HG03135 (cell line): ENCODE results near the gene RALBP1.
"Not testable (repeated sequence)": the region's sequence is repeated elsewhere in the genome, so short reads cannot be mapped to it uniquely, and the experiment has no call there.

ENCODE experiments used
- ATAC-seq: cut with Tn5 transposase; IDR thresholded peaks from one replicate; pipeline ENCODE4 v1.9.1; 2021; ENCODE audit warnings: mild to moderate bottlenecking, moderate library complexity; ENCODE audit not compliant: unreplicated experiment

Gene RALBP1

DNA sequence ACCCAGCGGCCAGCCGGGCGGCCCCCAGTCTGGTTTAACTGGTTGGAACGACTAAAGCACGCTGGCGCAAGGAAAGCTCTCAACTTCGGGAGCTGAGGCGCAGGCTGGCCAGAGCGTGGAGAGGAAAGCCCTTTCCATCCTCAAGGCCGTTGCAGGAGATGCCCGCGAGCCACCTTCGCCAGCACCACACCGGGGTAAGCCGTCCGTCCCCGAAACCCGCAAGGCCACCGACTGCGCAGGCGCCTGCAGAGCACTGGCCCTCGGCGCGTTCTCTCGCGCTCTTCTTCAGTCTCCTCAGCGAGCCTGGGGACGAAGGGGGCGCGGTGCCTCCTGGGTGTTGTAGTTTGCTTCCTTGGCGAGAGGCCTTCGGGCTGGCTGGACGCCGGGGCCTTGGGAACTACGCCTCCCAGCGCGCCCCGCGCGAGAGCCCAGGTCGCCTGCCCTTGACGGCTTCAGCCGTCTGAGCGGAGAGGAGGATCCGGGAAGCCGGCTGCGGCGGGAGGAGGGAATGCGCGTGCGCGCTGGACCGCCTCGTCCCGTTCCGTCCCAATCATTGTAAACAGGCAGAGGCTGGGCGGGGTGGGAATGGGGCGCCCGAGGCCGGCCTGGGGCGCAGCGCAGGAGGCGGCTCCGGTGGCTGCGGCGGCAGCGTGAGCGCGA lies at the start of gene RALBP1:
Gene RALBP1 (plus strand): TSS at position 531 of the 660 bp plus-strand sequence. CDS start 37,533 bp downstream, outside the sequence.
- peak; percentile 90 for ATAC-seq

DNA sequence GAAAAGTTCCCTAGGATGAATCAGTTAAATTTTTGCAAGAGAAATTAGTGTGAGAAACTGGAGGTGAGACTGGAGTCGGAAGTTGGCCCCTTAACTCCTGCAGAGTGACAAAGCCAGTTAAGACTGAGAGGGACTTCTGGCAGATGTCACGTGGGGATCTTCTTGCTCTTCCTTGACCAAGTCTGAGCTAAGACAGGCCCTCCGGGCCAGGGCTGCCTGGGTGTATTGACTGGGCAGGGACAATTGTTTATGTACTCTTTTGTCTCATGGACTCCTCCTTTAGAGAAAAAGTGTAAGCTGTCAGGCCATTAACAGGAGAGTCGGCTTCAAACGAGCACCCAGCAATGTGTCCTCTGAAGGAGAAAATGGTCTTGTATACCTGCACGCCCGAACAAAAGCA lies 48.6 kb upstream of the RALBP1 start:
- no peak for ATAC-seq

DNA sequence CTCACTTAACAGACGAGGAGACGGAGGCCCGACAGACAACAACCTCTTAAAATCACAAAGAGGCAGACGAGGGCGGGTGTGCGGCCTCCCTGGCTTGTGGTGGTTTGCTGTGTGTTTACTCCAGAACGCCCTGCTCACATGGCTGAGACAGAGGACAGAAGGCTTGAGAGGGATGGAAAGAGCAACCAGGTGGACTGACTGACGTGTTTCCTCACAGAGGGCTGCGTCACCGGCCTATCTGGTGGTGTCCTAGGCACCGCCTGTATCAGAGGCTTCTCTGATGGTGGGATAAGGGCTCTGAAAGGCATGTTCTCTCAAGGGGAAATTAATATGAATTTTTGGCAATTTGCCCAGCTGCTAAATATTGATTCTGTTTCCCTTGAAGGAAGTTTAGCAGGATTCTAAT lies 47.0 kb upstream of the RALBP1 start:
- no peak for ATAC-seq

DNA sequence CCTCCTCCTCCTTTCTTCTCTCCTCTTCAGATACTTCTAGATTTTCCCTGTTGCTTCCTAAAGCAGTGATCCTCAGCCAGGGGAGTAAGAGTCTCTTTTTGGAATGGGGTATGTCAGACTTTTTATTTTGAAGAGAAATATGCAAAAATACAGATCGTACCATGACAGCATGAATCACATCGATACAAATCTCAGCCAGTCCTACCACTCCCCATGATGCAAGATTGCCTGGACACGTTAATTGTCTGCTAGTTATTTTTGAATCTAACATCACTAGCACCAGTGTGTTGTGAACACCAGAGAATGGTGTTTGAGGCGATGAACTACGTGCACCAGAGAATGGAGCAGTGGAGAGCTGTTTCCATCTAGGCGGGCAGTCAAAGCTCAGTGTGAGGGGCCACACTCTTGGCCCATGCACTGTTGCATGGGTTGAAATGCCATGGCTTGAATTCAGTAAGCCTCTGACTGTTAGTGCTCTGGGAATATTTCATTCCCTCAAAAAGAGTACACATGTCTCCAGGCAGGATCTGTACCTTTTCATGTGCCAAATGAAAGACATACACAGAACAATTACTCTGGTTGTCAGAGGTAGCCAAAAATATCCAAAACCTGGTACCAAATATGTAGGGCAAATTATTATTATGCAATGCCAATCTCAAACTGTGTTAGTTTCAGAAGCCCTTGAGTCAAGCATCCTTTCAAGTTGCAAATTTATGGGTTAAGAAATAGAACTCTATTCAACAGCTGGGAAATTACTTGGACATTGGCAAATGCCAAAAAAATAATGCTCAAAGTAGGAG lies 46.3 kb upstream of the RALBP1 start:
- no peak for ATAC-seq

DNA sequence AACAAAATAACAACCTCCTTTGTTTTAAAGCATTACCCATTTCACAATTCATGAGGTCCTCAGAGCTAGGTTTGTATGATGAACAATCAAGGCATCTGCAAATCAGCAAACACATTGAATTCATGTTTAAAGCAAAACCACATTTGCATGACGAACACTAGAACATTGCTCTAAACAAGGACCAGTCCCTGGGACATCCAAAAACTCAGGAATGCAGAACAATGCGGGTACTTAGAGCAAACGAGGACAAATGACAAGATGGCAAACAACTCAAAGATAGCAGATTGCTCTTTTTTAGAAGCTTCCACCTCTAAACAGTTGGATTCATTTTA lies 45.7 kb upstream of the RALBP1 start:
- no peak for ATAC-seq

DNA sequence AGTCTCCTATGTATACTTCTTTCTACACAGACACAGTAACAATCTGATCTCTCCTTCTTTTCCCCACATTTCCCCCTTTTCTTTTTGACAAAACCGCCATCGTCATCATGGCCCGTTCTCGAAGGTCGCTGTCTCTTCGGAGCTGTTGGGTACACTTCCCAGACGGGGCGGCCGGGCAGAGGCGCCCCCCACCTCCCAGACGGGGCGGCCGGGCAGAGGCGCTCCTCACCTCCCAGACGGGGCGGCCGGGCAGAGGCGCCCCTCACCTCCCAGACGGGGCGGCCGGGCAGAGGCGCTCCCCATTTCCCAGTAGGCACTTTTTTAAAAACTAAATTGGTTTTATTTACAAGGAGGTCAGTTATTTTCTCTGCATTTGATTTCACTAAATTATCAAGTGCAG lies 45.0 kb upstream of the RALBP1 start:
- not testable (repeated sequence) for ATAC-seq

DNA sequence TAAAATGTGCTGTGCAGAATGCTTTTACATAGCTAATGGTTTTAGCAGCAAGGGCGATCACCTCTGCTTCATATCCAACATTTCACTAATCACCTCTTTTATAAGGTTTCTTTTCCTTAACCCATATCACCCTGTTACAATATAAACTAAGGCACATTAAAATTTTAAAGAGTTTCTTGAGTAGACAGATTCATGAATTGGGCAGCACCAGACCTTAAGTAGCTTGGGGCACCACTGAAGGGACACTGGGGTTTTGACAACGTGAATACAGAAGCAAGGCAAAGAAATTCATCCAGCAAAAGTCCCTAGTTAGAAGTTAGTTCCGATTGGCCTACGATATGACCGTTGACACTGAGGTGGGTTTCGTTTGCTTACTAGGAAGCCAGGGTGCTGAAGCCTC lies 44.0 kb upstream of the RALBP1 start:
- ATAC-seq = no peak

DNA sequence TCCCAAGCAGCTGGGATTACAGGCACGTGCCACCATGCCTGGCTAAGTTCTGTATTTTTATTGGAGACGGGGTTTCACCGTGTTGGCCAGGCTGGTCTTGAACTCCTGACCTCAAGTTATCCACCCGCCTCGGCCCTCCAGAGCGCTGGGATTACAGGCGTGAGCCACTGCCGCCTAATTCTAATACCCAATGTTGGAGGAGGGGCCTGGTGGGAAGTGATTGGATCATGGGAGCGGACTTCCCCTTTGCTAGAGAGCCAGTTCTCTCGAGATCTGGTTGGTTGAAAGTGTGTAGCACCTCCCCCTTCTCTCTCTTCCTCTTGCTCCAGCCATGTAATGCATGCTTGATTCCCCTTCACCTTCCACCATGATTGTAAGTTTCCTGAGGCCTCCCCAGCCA lies 42.2 kb upstream of the RALBP1 start:
- not testable (repeated sequence) for ATAC-seq

DNA sequence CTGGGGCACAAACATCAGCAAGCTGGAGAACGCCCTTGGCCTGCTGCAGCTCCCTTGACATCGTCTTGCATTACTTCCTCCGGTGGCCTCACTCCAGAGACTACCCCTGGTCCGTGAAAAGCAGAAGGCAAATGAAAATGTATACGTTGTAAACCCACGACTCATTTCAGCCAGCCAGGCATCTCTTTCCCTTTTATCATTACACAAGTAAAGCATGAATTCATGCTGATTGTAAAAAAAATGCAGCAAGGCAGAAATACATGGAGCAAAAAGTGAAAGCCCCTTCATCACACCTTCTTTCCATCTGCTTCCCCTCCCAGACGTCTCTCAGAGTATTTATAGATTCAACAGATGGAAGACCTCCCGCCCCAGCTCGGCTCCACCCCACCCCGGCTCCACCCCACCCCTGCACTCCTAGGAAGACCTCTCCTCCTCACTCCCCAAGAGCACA lies 41.6 kb upstream of the RALBP1 start:
- no peak for ATAC-seq

DNA sequence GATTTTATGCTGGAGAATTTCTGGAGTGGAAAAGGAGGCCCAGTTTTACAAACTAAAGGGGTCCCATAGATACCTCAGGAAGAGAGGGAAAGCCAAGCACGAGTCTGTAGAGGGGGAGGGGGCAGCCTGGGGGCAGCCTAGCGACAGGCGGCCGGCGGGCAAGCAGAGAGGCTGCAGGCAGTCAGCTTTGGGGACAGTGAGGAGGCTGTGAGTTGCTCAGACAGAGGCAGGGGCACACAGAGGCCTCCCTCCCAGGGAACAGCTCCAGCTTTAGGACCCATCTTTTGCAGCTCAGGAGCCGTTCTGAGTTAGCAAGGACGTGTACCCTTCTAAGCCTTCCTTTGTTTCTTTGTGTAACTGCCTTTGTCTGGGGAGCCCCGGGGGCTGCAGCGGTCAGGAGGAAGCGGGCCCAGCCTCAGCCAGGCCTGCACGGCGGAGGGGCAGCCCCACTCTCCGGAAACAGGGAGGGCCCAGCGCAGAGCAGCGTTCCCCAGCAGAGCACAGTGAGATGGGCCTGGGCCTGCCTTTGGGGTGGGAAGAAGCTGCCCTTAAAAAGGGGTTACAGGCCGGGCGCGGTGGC lies 41.1 kb upstream of the RALBP1 start:
- ATAC-seq = no peak

DNA sequence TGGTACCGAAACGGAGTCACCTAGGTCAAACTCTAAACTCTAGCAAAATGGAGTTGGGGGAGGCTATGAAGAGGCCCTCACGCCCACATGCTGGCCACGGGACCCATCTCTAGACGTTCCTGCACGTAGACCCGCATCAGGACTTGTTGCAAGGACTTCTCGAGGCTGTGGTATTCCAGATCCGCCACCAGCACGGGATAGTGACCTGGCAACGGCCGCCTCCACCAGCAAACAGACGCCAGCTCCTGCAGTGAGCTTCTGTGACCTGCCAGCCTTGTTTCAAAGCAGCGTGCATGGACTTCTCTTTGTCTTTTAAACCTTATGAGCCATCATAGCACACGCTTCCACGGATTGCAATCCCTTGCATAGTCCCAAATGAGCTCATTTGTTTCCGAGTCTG lies 40.3 kb upstream of the RALBP1 start:
- no peak for ATAC-seq

DNA sequence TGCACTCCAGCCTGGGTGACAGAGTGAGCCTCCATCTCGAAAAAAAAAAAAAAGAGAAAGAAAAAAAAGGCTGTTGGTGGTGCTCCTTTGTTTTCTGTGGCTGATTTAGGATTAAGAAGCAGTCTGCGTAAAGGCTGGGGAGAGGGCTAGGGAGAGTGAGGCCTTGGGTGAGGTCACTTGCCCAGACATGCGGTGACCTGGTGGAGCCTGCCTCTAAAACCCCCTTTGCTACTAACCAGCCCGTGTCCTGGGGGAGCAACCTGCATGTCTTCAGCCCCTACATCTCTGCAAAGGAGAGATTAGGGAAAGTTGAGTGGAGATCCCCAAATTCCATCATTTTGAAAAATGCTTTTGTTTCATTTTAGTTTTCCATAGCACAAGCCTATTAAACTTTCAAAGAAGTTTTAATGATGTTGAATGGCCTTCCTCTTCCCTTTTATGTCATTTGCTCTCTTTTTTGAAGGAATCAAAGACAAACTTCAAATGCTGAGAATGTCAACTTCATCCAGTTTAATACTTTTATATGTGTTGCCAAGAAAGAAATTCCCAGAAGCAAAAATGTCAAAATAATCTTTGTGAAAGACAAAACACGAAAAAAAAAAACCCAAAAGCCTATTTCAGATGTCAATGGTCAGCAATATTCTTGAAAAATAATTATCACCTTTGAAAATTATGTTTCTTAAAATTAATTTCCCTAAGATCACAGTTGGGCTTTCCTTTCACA lies 38.9 kb upstream of the RALBP1 start:
- ATAC-seq = no peak

DNA sequence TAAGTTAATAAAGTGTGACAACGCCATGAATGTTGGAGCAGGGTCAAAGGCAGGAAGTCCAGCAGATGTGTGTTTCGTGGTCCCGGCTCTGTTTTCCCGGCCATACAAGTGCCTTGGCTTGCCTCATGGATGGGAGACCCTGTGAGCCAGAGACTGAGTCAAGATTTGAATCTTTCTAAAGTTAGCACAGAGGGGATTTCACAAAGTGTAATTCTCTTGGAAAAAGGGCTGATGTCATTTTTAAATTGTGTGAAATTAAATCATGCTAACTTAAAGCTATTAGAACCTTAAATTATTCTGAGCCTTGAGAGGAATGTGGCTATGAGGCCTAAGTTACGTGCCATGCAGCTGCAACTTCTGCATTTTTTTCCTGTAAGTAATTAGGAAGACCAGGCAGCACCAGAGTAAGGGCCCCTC lies 38.3 kb upstream of the RALBP1 start:
- no peak for ATAC-seq

DNA sequence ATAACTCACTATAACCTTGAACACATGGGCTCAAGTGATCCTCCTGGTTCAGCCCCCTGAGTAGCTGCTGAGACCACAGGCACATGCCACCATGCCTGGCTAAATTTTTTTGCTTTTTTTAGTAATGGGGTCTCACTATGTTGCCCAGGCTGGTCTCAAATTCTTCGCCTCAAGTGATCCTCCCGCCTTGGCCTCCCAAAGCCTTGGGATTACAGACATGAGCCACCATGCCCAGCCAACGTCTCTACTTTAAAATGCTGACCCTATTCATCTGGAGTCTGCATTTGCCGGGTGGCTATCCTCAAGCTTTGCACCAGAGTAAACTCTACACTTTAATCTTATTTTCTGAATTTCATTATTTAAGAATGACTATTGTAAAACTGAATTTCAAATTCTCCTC lies 37.6 kb upstream of the RALBP1 start:
- no peak for ATAC-seq

DNA sequence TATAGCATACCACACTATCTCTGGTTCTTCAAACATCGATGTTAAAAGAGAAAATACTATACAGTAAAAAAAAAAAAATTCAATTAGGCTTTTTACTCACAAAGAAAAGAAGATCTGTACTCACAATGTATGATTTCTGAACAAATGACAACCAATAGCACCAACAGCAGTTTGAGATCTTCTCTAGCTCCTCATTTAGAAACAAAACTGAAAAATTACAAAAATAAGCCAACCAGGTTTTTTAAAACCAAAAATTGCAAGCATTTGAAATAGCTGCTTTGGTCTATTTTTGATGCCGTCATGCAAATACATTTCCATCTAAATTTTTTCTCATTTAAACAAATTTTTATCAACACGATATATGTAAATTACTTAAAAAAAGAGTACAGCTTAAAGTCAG lies 34.3 kb upstream of the RALBP1 start:
- ATAC-seq = no peak

DNA sequence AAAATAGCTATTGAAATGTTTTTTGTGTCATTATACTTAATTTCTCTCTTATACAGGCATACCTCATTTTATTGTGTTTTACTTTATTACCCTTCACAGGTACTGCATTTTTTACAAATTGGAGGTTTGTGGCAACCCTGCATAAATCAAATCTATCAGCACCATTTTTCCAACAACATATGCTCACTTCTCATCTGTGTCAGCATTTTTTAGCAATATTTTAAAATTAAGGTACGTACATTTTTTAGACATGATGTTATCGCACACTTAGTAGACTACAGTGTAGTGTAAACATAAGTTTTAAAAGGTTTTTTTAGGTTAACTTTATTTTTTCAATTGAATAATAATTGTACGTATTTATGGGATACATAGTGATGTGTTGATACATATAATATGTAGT lies 30.8 kb upstream of the RALBP1 start:
- no peak for ATAC-seq

DNA sequence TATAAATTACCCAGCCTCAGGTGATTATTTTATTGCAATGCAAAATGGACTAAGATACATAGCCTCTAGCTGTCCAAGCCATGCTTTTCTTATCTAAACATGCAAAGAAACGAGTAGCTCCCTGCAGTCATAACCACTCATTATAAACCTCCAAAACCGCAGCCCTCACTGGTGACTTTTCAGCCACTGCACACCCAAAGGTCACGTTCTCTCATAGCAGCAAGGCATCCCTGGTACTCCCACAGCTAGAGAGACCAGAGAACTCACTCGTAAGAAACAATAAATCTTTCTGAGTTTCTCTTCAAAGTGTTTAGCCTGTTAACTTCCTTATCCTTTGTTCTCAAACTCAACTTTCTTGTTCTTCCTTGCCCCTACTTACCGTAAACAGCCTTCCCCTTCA lies 28.5 kb upstream of the RALBP1 start:
- ATAC-seq = no peak

DNA sequence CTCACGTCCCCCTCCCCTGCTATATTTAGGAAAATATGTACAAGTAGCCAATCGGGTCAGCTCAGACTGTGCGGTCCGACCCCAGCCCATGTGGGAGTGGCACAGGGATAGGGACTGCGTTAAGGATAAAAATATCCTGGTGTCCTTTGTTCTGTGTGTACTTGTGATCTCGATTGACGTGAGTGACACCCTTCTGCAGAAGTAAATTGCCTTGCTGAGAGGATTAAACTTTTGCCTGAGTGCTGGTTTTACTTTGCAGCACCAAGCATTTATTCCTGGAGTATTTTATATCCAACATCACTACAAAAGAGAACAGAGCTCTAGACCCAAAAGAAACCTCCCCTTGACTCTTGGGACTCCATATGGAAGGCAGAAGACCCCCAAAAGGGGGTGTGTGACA lies 28.0 kb upstream of the RALBP1 start:
- ATAC-seq = no peak

DNA sequence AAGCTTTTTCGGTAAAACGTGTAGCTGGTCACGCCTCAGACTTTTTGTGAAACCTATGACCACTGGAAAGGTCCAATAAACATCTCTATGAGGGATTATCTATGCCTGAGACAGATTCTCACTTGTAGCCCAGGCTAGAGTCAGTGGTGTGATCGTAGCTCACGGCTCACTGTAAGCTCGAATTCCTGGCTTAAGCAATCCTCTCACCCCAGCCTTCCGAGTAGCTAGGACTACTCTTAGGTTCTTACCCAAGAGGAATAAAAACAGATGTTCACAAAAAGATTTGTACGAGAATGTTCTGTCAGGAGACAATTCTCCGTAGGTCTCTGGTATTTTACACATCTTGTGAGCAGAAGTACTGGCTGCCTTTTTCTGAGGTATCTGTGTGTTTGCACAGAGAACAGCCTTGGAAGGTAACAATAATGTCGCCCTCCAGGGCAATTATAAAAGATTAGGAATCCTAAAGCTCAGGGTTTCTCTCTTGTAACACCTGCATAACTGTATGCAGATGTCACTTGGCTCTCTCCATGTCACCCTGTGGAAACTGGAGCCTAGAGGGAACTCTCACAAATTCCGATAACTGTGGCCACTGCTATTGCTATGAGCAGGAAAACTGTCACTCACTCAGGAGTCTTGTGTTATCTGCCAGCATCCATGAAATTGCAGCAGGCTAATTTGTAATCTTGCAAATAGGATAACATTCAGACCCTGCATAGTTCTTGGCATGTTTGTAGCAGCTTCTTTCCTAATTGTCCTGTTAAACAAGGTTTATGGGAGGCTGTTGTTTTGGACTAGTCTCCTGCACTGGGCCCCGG lies 25.5 kb upstream of the RALBP1 start:
- no peak for ATAC-seq

DNA sequence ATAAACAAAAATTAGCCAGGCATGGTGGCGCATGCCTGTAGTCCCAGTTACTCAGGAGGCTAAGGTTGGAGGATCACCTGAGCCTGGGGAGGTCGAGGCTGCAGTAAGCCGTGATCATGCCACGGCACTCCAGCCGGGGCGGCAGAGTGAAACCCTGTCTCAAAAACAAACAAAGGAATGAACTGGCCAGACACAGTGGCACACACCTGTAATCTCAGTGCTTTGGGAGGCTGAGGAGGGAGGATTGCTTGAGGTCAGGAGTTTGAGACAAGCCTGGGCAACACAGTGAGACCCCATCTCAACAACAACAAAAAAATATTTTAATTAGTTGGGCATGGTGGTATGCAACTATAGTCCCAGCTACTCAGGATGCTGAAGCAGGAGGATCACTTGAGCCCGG lies 24.4 kb upstream of the RALBP1 start:
- not testable (repeated sequence) for ATAC-seq

DNA sequence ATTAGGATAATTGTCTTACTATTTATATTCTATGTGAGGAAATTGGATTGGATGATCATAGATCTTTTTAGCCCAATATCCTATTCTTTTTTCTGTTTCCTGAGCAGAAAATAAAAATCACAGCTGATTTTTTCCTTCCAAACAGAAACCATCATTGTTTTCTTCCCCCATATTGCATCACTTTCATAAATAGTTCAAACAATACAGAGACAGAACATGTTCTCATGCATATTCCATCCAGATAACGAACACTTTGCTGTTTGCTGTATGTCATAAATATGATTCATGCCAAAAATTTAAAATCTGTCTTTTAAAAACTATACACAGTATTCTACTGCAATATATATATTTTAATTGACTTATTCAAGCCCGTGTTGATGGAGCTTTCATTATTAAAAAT lies 22.0 kb upstream of the RALBP1 start:
- ATAC-seq = no peak
